Endometrium (tissue), 2 donors: ENCODE measurements around the gene C3orf33.

ENCODE experiments used
- FAIRE-seq: peaks from 2 replicates; lab custom pipeline; 2012; peaks lifted over from hg19 to GRCh38; lab: Jason Lieb, UNC
- donor health status: control.
- donor health status: control.

Gene C3orf33

DNA sequence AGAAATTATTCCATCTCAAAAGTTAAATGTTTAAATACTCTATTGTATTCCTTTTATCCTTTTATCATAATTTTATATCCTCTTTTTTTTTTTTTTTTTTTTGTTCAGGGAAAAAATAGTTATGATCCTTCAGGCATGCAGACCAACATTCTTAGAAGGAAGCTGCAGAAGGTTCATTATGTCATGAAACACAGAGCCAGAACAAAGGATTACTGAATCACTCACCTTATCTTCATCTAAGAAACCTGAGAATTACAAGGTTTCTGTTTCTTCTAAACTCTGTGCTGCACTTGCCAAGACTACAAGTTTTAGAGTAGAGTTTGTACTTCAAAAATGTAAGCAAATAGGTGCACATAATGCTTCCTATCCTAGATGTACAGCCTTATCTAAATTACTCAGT is 64.5 kb downstream of the C3orf33 start:
- no peak for FAIRE-seq

DNA sequence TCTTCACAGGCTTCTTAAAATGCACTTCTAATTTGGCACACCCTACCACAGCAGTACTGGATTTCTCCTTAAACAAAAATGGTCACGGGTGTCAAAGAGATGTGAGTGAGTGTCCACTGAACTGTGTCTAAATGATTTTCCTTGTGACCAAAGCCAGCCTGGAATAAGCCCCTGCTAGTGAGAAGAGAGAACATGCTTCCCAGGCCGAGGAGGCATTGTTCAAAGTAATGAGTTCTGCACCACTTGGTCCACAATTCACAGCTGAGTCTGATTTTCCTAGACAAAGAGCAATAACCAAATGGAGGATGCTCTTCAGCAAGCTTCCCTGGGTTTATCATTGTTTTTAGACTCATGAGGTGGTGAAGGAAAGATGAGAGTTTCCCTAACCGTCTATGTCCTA is 65.0 kb downstream of the C3orf33 start:
- no peak for FAIRE-seq

DNA sequence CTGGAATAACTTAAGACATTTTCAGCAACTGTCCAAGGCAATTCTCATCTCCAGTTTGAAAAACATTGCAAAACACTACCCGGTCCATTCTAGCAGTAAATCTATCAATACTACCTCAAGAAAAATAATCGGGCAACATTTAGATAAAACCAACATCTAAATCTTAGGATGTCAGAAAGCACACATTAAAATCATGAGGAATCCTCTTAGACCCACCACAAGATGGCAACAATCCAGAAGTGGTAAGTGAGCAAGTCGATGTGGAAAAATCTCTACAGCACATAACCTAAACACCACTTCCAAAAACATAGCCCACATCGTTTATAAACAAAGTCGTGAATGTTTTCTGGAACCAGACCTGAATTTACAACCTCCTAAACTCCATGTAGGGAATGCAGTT is 66.9 kb downstream of the C3orf33 start:
- no peak for FAIRE-seq

DNA sequence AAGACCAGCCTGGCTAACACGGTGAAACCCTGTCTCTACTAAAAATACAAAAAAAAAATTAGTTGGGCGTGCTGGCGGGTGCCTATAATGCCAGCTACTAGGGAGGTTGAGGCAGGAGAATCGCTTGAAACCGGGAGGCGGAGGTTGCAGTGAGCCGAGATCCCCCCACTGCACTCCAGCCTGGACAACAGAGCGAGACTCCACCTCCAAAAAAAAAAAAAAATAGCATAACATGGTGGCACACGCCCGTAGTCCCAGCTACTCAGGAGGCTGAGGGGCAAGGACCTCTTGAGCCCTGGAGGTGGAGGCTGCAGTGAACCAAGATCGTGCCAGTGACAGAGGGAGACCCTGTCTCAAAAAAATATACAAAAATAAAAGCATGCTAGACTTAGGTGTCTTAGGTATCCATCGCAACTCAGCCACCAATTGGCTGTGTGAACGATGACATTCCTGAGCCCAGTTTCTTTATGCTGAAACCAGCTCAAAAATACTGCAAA is 67.5 kb downstream of the C3orf33 start:
- no peak for FAIRE-seq

DNA sequence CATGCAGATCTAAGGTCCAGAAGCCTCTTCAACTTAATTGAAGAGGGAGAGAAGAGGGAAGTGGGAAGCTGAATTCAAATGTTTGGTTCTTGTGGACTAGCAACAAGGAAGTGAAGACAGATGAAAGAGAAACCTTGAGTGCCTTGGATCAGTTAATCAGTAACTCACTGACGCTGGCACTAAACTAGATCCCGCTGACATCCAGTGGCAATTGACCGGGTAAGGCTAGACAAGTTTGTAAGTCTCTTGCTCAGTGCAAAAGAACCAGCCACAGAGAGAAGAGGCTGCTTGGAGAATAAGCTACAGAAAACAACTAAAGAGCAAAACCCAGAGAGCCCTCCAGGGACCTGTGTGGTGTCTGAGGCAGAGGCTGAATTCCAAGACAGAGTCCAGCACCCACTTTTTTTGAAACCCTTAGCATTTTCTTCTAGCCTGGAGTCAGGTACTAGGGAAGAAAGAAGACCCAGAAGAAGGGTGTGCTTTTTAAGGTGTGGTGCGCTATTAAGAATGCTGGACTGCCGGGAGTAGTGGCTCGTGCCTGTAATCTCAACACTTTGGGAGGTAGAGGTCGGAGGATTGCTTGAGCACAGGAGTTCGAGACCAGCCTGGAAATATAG is 68.1 kb downstream of the C3orf33 start:
- no peak for FAIRE-seq

DNA sequence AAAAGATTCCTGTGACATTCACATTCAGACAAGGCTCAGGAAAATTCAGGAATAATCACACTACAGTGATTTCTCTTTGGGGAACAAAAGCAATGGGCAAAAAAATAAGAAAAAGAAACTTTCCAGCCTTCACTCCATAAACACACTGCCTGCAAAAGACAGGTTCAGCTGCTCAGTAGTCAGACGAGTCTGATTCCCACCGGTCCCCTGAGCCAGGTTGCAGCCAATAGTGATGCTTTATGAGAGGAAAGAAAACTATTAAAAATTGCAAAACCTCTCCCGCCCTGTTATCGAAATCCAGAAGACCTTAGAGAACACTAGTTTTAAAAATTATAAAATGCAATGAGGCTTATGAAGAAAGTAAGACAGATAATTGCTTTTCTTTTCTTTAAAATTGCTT is 69.7 kb downstream of the C3orf33 start:
- no peak for FAIRE-seq

DNA sequence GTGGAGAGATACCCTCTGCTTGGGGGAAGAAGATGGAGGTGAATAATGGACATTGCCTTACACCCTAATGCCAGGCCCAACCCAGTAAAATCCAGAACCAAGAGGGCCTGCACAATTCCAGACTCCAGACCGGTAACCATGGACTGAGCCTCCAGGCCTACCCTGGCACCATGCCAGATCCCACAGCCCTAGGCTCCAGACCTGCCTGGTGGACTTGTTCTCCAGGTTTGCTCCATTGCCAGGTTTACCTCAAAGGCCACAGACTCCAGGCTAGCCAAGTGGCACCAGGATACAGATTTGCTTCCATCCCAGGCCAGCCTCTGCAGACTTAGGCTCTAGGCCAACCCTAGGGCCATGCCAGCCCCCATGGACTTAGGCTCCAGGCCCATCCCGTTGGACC is 75.2 kb downstream of the C3orf33 start:
- no peak for FAIRE-seq

DNA sequence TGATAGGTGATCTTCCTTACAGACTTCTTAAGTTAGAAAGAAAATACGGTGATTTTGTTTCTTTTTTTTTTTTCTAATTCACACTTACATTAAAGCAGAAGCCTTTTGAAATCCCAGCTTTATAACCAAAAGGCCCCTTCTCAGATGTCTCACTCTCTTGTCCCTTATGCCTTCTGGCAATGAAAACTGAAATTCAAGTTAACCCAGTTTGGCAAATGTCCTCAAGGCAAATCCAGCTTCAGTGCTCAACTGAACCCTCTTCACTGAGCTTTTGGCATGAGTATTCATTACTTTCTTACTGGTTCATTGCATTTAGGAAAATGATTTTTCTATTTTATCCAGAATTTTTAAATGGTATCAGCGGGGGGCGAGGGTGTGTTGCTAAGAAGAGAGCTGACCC is 78.2 kb downstream of the C3orf33 start:
- no peak for FAIRE-seq

DNA sequence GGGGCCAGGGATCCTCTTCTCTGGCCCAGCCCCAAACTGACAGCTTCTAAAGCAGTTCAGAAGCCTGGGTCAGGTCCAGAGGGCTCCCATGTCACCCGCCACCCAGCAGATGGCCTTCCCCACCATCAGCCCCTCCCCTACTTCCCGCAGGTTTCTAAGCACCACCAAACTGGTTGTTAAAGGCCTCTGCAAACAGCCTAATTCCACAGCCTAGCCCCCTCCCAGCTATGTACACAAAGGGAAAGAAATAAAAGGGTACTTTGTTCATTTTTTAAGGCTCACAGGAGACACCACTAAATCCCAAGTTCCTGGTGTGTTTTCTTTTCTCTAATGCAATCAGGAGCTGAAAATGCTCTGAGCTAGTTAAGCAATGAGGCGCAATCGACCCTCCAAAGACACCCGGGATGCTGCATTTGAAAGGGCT is 91.8 kb downstream of the C3orf33 start:
- no peak for FAIRE-seq
